ENCODE data around the gene ITFG2.

- TF ChIP-seq CTCF (IDR thresholded peaks at IDR 0.05; ENCODE audit: low read depth, low read length), result no peak
- TF ChIP-seq EZH2phosphoT487 (IDR thresholded peaks at IDR 0.05; ENCODE audit: low read depth), result no peak
These were observed 50.4 kb downstream of the ITFG2 start for GRCh38 chr12:2862876-2863275.

Data from OCI-LY3 (cell line).